K562 (cell line): Measurements from ENCODE around the gene SPRR2A. TPM values are rescaled to one million over a fixed set of nuclear protein-coding genes. Genes with fewer than 3 reads are reported as not detected.
"Not testable (repeated sequence)": the region's sequence is repeated elsewhere in the genome, so short reads cannot be mapped to it uniquely, and the experiment has no call there.

Source experiments
- ATAC-seq: fragments of 200-7000 bp; cut with Tn5 transposase; 3 replicates; pipeline ENCODE4 v1.9.1; 2020; ENCODE audit warnings: moderate library complexity
- BruUV-seq: library from RNA; stranded (reverse); fragments of 400-500 nt; replicated peaks from 2 replicates; lab custom pipeline; 2021; lab: Mats Ljungman, UMichigan
- CTCF ChIA-PET: fragments of 300-600 bp; formaldehyde crosslinking; extraction: SDS; loops from one replicate; lab custom pipeline; 2021; ENCODE audit warnings: low intra/inter-chr PET ratio; lab: Yijun Ruan, JAX
- POLR2A ChIA-PET: fragments of 300-600, 350-650 bp; sonication (Branson Sonifier 250); formaldehyde crosslinking; extraction: SDS; loops from one replicate; lab custom pipeline; 2021; ENCODE audit warnings: antibody characterized with exemption, inconsistent platforms; lab: Yijun Ruan, JAX
- DNase-seq, 4 experiments: peaks; one replicate each; pipeline versions ENCODE4 v3.0.0 to v3.0.0-alpha.2; 2011 to 2018; ENCODE audit warnings: low spot score in 3 of 4, mixed read lengths in 3 of 4; ENCODE audit errors: extremely low read depth in 1 of 4
- FAIRE-seq: peaks from 2 replicates; lab custom pipeline; 2011; peaks lifted over from hg19 to GRCh38; lab: Jason Lieb, UNC
- H2AFZ ChIP-seq: 2 replicates; pipeline ENCODE4 v1.6.0; 2011; ENCODE audit warnings: low read depth, low read length, control low read depth, inconsistent platforms
- H3K27ac ChIP-seq: fragments of 200-600 bp; 3 replicates; pipeline ENCODE4 v1.8.0; 2011; ENCODE audit warnings: low read depth, mild to moderate bottlenecking, control low read depth, inconsistent platforms, low read length, moderate library complexity, mixed read lengths; ENCODE audit errors: extremely low read depth
- H3K27me3 ChIP-seq, 2 experiments: fragments of 300-600 bp in 1 of 2; 2 replicates in 1 of 2; 3 replicates in 1 of 2; pipeline versions ENCODE4 v1.6.0 to v1.8.0; 2011; ENCODE audit warnings: inconsistent platforms in 2 of 2, low read length in 2 of 2, mild to moderate bottlenecking in 1 of 2, mixed read lengths in 1 of 2, moderate library complexity in 1 of 2; ENCODE audit not compliant: control insufficient read depth in 2 of 2, insufficient read depth in 2 of 2
- H3K36me3 ChIP-seq: fragments of 300-600 bp; 3 replicates; pipeline ENCODE4 v1.8.0; 2011; ENCODE audit warnings: mild to moderate bottlenecking, low read length, inconsistent platforms; ENCODE audit not compliant: control insufficient read depth, insufficient read depth
- H3K4me1 ChIP-seq, 2 experiments: fragments of 200-600 bp in 1 of 2; replicated peaks in 1 of 2; 2 replicates in 1 of 2; 3 replicates in 1 of 2; pipeline versions ENCODE4 v1.5.1 to v1.8.0; 2011; ENCODE audit warnings: inconsistent platforms in 2 of 2, low read length in 2 of 2, mild to moderate bottlenecking in 1 of 2, mixed read lengths in 1 of 2, moderate library complexity in 1 of 2; ENCODE audit not compliant: control insufficient read depth in 2 of 2, insufficient read depth in 2 of 2
- H3K4me2 ChIP-seq: 2 replicates; pipeline ENCODE4 v1.6.1; 2011; ENCODE audit warnings: low read length, control low read depth, inconsistent platforms, mixed read lengths; ENCODE audit not compliant: insufficient read depth
- H3K4me3 ChIP-seq: fragments of 200-600 bp; sonication (generic), shearing (Covaris generic); 2 replicates; pipeline ENCODE4 v1.5.1; 2016; ENCODE audit warnings: control low read depth, inconsistent platforms
- H3K79me2 ChIP-seq: fragments of 200-600 bp; 3 replicates; pipeline ENCODE4 v1.8.0; 2011; ENCODE audit warnings: low read length, inconsistent platforms; ENCODE audit not compliant: control insufficient read depth, insufficient read depth
- H3K9ac ChIP-seq, 2 experiments: 2 replicates each; pipeline versions ENCODE4 v1.6.0 to v1.6.1; 2011; ENCODE audit warnings: low read depth in 2 of 2, low read length in 2 of 2, control low read depth in 1 of 2, inconsistent platforms in 1 of 2, mild to moderate bottlenecking in 1 of 2, mixed read lengths in 1 of 2; ENCODE audit not compliant: insufficient read depth in 1 of 2
- H3K9me1 ChIP-seq: one replicate; pipeline ENCODE4 v1.6.0; 2011; ENCODE audit warnings: inconsistent platforms, mild to moderate bottlenecking, low read length, moderate library complexity; ENCODE audit not compliant: control insufficient read depth, insufficient read depth
- H3K9me3 ChIP-seq: replicated peaks from 2 replicates; pipeline ENCODE4 v1.5.1; 2011; ENCODE audit warnings: low read depth, low read length, inconsistent platforms; ENCODE audit not compliant: control insufficient read depth, insufficient read depth
- H4K20me1 ChIP-seq: replicated peaks from 2 replicates; pipeline ENCODE4 v1.6.1; 2011; ENCODE audit warnings: low read length, inconsistent platforms, mixed read lengths; ENCODE audit not compliant: control insufficient read depth, insufficient read depth
- DMBX1 ChIP-seq: fragments of 250-450 bp; sonication (Bioruptor Pico); IDR thresholded peaks from 2 replicates; pipeline ENCODE4 v1.8.0; 2022; ENCODE audit warnings: inconsistent platforms, mild to moderate bottlenecking, moderate library complexity, borderline replicate concordance
- GTF2A2 ChIP-seq: IDR thresholded peaks from 2 replicates; pipeline ENCODE4 v1.6.1; 2016; ENCODE audit warnings: mild to moderate bottlenecking, missing genetic modification characterization, missing compliant biosample characterization
- SMAD3 ChIP-seq: fragments of 450-650 bp; formaldehyde crosslinking; conservative IDR thresholded peaks from 2 replicates; pipeline ENCODE4 v1.4.0; 2020; ENCODE audit warnings: mild to moderate bottlenecking
- SMAD4 ChIP-seq: fragments of 250-450 bp; sonication (Bioruptor Pico); conservative IDR thresholded peaks from 2 replicates; pipeline ENCODE4 v1.8.0; 2021; ENCODE audit warnings: inconsistent platforms, mild to moderate bottlenecking, moderate library complexity
- SPI1 ChIP-seq: IDR thresholded peaks from 2 replicates; pipeline ENCODE4 v1.6.1; 2011; ENCODE audit warnings: low read depth, low read length, control low read depth, borderline replicate concordance
- WGBS: fragments of 100-300 bp; shearing (Covaris generic); methylation state at CpG from one replicate; pipeline ENCODE4 v1.1.6; 2016; ENCODE audit warnings: low coverage, mixed read lengths; ENCODE audit not compliant: insufficient coverage; ENCODE audit errors: missing lambda C conversion rate; 5-methylcytosine and 5-hydroxymethylcytosine counted together
- in situ Hi-C: fragments of 300-500 bp; cut with MboI; formaldehyde crosslinking; loops from 4 replicates; pipeline ENCODE4 v1.15.0; 2018; ENCODE audit warnings: inconsistent platforms, mixed read lengths
- intact Hi-C: fragments of 100-400 bp; cut with micrococcal nuclease; formaldehyde crosslinking; loops from 2 replicates; pipeline ENCODE4 v1.14.2; 2022
- polyA plus RNA-seq, 8 experiments: library from polyadenylated mRNA; depleted of rRNA in 4 of 8; stranded (reverse) in 5 of 8; unstranded in 3 of 8; fragments of >200 nt; fragmentation: Nextera tagmentation in 2 of 8; fragmentation: Illumina TruSeq in 1 of 8; extraction: Ambion mirVana in 2 of 8; extraction: Trizol in 1 of 8; gene quantifications; 2 replicates each; pipeline versions ENCODE4 v1.2.1 to v1.2.3, GENCODE V29; 2011 to 2014; ENCODE audit warnings: inconsistent platforms in 1 of 8, missing spikeins in 1 of 8
- total RNA-seq, 7 experiments: library from RNA; depleted of rRNA in 6 of 7; stranded (reverse); fragments of >200 nt in 6 of 7; fragmentation: Illumina TruSeq in 2 of 7; extraction: Trizol in 2 of 7; gene quantifications; 2 replicates each; pipeline versions ENCODE4 v1.2.1 to v1.2.3, GENCODE V29; 2011 to 2021; ENCODE audit warnings: low replicate concordance in 1 of 7
- TF ChIP-seq, protein P1 (sequence below): fragments of 450-650 bp; formaldehyde crosslinking; IDR thresholded peaks from 2 replicates; pipeline ENCODE4 v1.4.0; 2022; ENCODE audit warnings: missing genetic modification characterization

SPRR2A gene
- total and polyA plus RNA-seq, 9 of the 15 experiments (the other 6 are each of a cell fraction or from before 2014, with no cell fraction given), result 0.17 TPM; not detected in 8

DNA sequence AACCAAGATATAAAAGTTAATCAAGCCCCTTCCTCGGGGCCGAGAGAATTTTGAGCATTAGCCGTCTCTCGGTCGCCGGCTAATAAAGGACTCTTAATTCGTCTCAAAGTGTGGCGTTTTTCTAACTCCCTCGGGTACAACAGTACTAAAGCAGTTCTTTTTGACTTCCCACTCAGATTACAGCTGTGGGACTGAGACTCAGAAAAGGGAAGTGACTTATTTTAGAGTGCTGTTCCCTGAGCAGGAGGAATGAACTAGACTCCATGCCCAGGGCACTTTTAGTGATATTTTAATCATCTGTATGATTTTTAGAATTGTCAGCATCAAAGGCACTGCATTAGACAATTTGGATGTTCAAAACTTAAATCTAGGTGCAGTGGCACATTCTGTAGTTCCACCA is 35.0 kb downstream of the SPRR2A start:
- WGBS, result 36% methylated on average over 9 of the region's 9 CpGs
- H3K4me1 ChIP-seq, in situ Hi-C loops, H4K20me1 ChIP-seq, POLR2A ChIA-PET, FAIRE-seq, H2AFZ ChIP-seq, H3K4me3 ChIP-seq, ATAC-seq, intact Hi-C loops, H3K9ac ChIP-seq, H3K36me3 ChIP-seq, H3K79me2 ChIP-seq, DNase-seq, CTCF ChIA-PET, H3K9me1 ChIP-seq, H3K4me2 ChIP-seq, H3K9me3 ChIP-seq, H3K27ac ChIP-seq, H3K27me3 ChIP-seq, BruUV-seq: not testable (repeated sequence)
- TF ChIP-seq SPI1, result peak; percentile 91; the same call in 1 of the 2 replicates

DNA sequence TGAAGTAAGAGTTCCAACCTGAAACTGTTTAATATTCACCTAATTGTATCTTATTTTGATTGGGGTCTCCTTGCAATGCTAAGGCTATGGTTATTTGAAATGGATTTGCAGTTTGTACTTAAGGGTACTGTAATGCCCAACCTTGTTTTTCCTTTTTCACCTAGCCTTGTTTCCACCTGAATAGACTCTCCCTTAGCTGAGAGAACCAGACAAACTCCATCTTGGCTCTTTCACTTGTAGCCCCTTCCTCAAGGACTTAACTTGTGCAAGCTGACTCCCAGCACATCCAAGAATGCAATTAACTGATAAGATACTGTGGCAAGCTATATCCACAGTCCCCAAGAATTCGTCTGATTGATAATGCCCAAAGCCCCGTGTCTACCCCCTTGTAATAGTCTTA is 35.5 kb downstream of the SPRR2A start:
- H2AFZ ChIP-seq, H3K27ac ChIP-seq, POLR2A ChIA-PET, H3K4me2 ChIP-seq, H3K9me3 ChIP-seq, BruUV-seq, H3K27me3 ChIP-seq, ATAC-seq, H3K36me3 ChIP-seq, H3K4me1 ChIP-seq, H3K9ac ChIP-seq, H4K20me1 ChIP-seq, in situ Hi-C loops, CTCF ChIA-PET, H3K9me1 ChIP-seq, FAIRE-seq, H3K79me2 ChIP-seq, DNase-seq, intact Hi-C loops, H3K4me3 ChIP-seq: not testable (repeated sequence)
- WGBS, result 0% methylated on average over 2 of the region's 2 CpGs
- TF ChIP-seq SMAD4 (CRISPR knock-in tag) (0 out of 2 replicates have a peak, but pooled peaks have one; percentile 52), DMBX1 (peak; percentile 64; the same call in 1 of the 2 replicates), SMAD3 (CRISPR knock-in tag) (0 out of 2 replicates have a peak, but pooled peaks have one; percentile 54), GTF2A2 (tag) (0 out of 2 replicates have a peak, but pooled peaks have one; percentile 55)
- TF ChIP-seq, protein P1, sequence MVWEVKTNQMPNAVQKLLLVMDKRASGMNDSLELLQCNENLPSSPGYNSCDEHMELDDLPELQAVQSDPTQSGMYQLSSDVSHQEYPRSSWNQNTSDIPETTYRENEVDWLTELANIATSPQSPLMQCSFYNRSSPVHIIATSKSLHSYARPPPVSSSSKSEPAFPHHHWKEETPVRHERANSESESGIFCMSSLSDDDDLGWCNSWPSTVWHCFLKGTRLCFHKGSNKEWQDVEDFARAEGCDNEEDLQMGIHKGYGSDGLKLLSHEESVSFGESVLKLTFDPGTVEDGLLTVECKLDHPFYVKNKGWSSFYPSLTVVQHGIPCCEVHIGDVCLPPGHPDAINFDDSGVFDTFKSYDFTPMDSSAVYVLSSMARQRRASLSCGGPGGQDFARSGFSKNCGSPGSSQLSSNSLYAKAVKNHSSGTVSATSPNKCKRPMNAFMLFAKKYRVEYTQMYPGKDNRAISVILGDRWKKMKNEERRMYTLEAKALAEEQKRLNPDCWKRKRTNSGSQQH, result peak; percentile 14; the same call in 1 of the 2 replicates
